Bronchial epithelial cell (primary cell): ENCODE results near the gene EFTUD2. TPM values are rescaled to one million over a fixed set of nuclear protein-coding genes. Genes with fewer than 3 reads are reported as not detected.

ENCODE experiments used
- DNase-seq: peaks from one replicate; pipeline ENCODE4 v3.0.0-alpha.2; 2010; ENCODE audit warnings: low read depth
- FAIRE-seq: peaks from 2 replicates; lab custom pipeline; 2011; peaks lifted over from hg19 to GRCh38; lab: Jason Lieb, UNC
- H3K27me3 ChIP-seq: 2 replicates; pipeline ENCODE4 v1.5.1; 2011; ENCODE audit warnings: low read length; ENCODE audit not compliant: control insufficient read depth, insufficient read depth
- H3K36me3 ChIP-seq: 2 replicates; pipeline ENCODE4 v1.5.1; 2011; ENCODE audit warnings: low read length; ENCODE audit not compliant: control insufficient read depth, insufficient read depth
- H3K4me3 ChIP-seq: 2 replicates; pipeline ENCODE4 v1.5.1; 2011; ENCODE audit warnings: mild to moderate bottlenecking, low read depth, low read length, control low read depth
- total RNA-seq: library from RNA; depleted of rRNA; stranded (reverse); fragments of >200 nt; gene quantifications from 2 replicates; pipeline ENCODE4 v1.2.1, GENCODE V29; 2014
- TF ChIP-seq, protein P1 (sequence below): IDR thresholded peaks from 2 replicates; pipeline ENCODE4 v1.5.1; 2011; ENCODE audit warnings: mild to moderate bottlenecking, moderate library complexity, low read length, control low read depth, inconsistent platforms; ENCODE audit not compliant: insufficient read depth, severe bottlenecking

The EFTUD2 gene
- total RNA-seq, 1 donor from 2014 or later, result 91.4 TPM

DNA sequence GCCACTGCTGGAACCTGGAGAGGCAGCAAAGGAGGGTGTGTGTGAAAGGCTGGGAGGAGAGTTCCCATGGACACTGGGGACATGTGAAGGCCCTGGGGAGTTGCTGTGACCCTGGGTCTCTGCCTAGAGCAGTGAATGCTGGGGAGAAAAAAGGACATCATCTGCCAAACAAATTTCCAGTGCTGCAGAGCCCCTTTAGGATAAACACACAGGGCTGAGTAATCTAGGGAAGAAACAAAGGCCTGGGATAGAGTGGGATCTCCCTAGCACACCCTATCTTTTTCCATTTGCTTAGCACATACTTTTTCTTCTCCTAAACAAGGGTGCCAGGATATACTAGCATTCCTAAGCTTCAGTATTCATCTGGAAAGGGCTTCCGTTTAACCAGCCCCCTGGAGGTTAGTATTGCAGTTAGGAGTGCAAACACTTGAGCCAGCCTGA, 54.8 kb downstream of the EFTUD2 start:
- no peaks in the 10 kb centered on the region for H3K27me3 ChIP-seq
- no peak for DNase-seq
- TF ChIP-seq, protein P1, sequence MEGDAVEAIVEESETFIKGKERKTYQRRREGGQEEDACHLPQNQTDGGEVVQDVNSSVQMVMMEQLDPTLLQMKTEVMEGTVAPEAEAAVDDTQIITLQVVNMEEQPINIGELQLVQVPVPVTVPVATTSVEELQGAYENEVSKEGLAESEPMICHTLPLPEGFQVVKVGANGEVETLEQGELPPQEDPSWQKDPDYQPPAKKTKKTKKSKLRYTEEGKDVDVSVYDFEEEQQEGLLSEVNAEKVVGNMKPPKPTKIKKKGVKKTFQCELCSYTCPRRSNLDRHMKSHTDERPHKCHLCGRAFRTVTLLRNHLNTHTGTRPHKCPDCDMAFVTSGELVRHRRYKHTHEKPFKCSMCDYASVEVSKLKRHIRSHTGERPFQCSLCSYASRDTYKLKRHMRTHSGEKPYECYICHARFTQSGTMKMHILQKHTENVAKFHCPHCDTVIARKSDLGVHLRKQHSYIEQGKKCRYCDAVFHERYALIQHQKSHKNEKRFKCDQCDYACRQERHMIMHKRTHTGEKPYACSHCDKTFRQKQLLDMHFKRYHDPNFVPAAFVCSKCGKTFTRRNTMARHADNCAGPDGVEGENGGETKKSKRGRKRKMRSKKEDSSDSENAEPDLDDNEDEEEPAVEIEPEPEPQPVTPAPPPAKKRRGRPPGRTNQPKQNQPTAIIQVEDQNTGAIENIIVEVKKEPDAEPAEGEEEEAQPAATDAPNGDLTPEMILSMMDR, result no peak
- H3K36me3 ChIP-seq, result no peaks in the 10 kb centered on the region
- no peak overlapping the region for H3K4me3 ChIP-seq
- no peak for FAIRE-seq

DNA sequence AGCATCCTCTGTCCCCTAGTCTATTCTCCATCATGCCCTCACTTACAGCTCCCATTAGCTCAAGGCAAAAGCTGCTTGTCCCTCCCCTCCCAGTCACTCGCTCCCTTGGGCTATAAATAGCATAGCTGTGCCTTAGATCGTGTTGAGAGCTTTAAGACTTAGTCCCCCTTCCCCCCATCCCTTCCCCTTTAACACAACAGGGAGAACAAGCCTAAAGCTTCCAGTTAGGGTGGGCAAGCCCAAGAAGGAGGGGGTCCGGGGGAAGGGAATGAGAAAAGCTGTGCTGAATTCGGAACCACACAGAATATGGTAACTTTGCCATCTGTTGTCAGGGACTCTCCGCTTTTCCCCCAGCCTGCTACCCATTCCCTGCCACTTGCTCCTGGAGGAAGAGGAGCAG, 56.5 kb downstream of the EFTUD2 start:
- no peaks in the 10 kb centered on the region for H3K27me3 ChIP-seq
- DNase-seq (no peak), FAIRE-seq (no peak)
- TF ChIP-seq, protein P1, result no peak
- H3K36me3 ChIP-seq, result no peaks in the 10 kb centered on the region
- H3K4me3 ChIP-seq, result no peak overlapping the region

DNA sequence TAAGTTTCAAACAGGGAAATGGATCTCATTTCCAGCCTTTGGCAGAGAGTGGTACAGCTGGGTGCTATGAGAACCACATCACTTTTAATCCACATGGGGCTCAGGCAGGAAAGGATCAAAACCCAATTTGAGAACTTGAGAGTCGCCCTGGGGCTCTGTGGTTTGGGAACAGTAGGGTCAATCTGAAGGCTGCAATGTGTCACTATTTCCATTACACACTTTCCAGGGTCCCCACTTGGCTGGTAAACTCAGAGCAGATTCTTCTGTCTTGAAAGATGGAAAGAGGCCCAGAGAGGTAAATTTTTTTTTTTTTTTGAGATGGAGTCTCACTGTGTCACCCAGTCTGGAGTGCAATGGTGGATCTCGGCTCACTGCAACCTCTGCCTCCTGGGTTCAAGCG, 58.3 kb downstream of the EFTUD2 start:
- TF ChIP-seq, protein P1, result no peak
- Histone ChIP-seq H3K4me3 (no peak overlapping the region), H3K27me3 (no peaks in the 10 kb centered on the region), H3K36me3 (no peaks in the 10 kb centered on the region)
- DNase-seq (no peak), FAIRE-seq (no peak)

DNA sequence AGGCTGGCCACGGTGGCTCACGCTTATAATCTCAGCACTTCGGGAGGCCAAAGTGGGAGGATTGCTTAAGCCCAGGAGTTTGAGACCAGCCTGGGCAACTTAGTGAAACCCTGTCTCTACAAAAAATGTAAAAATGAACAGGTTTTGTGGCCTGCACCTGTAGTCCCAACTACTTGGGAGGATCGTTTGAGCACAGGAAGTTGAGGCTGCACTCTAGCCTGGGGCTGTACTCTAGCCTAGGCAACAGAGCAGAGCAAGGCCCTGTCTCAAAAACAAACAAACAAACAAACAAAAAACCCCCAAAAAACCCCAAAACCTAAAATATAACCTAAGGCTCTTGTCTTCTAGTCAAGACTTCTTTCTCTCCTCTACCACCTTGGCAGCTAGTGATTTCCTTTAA, 59.0 kb downstream of the EFTUD2 start:
- DNase-seq, result no peak
- H3K36me3 ChIP-seq, result no peaks in the 10 kb centered on the region
- H3K4me3 ChIP-seq, result no peak overlapping the region
- TF ChIP-seq, protein P1, result no peak
- no peak for FAIRE-seq
- no peaks in the 10 kb centered on the region for H3K27me3 ChIP-seq

DNA sequence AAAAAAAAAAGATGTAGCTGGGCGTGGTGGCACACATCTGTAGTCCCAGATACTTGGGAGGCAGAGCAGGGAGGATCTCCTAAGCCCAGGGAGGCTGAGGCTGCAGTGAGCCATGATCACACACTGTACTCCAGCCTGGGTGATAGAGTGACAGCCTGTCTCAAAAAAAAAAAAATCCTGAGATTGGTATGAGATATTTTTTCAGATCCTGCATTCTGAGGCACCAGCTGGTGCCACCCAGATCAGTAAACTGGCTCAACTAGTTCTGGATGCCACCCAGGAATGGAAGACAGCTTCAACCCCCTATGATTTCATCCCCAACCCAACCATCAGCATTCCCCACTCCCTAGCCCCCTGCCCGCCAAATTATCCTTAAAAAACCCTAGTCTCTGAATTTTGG, 62.0 kb downstream of the EFTUD2 start:
- Histone ChIP-seq H3K4me3 (no peak overlapping the region), H3K36me3 (no peaks in the 10 kb centered on the region), H3K27me3 (no peaks in the 10 kb centered on the region)
- TF ChIP-seq, protein P1, result no peak
- no peak for FAIRE-seq
- no peak for DNase-seq

DNA sequence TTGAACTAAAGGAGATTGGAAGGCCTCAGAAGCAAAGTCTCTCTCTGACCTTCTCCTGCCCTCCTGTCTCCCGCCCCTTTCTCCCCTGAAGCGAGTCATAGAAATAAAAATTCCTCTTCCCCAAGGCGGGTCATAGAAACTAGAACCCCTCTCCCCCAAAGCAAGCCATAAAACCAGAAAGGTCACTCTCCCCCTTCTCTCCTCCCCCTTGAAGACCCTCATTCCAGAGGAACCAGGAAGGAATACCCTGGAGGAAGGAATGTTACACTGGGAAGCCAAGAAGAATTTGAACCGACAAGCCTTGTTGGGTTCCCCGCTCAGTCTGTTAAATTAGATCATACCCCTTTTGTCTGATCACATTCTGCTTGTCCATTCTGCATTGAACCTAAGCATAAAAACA, 66.4 kb downstream of the EFTUD2 start:
- TF ChIP-seq, protein P1, result no peak
- H3K36me3 ChIP-seq, result no peaks in the 10 kb centered on the region
- peaks cover 20% of the 10 kb centered on the region for H3K27me3 ChIP-seq
- no peak for FAIRE-seq
- DNase-seq, result no peak
- H3K4me3 ChIP-seq, result no peak overlapping the region
